SK-N-SH (cell line): ENCODE measurements around the gene C17orf75. TPM values are rescaled to one million over a fixed set of nuclear protein-coding genes. Genes with fewer than 3 reads are reported as not detected.

ENCODE experiments used
- CTCF ChIA-PET: fragments of 300-600, 350-600 bp; formaldehyde crosslinking; extraction: SDS; loops from one replicate; lab custom pipeline; 2021; lab: Yijun Ruan, JAX
- POLR2A ChIA-PET: fragments of 350-600 bp; sonication (Branson Sonifier 250); formaldehyde crosslinking; extraction: SDS; loops from one replicate; lab custom pipeline; 2020; ENCODE audit warnings: antibody characterized with exemption, inconsistent platforms; lab: Yijun Ruan, JAX
- DNase-seq: peaks from one replicate; pipeline ENCODE4 v3.0.0; 2012
- H2AFZ ChIP-seq: fragments of 200-600 bp; sonication (generic); 2 replicates; pipeline ENCODE4 v1.8.1; 2016; ENCODE audit warnings: antibody characterized with exemption, mild to moderate bottlenecking, low read depth
- H3F3A ChIP-seq: fragments of 200-600 bp; sonication (generic); replicated peaks from 2 replicates; pipeline ENCODE3; 2016; ENCODE audit warnings: antibody characterized with exemption, mild to moderate bottlenecking; ENCODE audit not compliant: insufficient read depth
- H3K27ac ChIP-seq, 2 experiments: fragments of 200-500 bp in 1 of 2; fragments of 200-600 bp in 1 of 2; sonication (Bioruptor generic) in 1 of 2; sonication (generic), shearing (Covaris generic) in 1 of 2; 2 replicates each; pipeline versions ENCODE4 v1.5.1 to v1.6.1; 2014 to 2016; ENCODE audit warnings: low read depth in 2 of 2, inconsistent platforms in 1 of 2, low read length in 1 of 2, mild to moderate bottlenecking in 1 of 2, mixed read lengths in 1 of 2
- H3K27me3 ChIP-seq: fragments of 200-600 bp; sonication (generic), shearing (Covaris generic); 2 replicates; pipeline ENCODE4 v1.6.1; 2016; ENCODE audit warnings: mixed run types; ENCODE audit not compliant: insufficient read depth
- H3K36me3 ChIP-seq, 2 experiments: fragments of 200-500 bp in 1 of 2; fragments of 200-600 bp in 1 of 2; sonication (Bioruptor generic) in 1 of 2; sonication (generic) in 1 of 2; replicated peaks in 1 of 2; 2 replicates each; pipeline versions ENCODE3 to v1.5.1; 2014 to 2016; ENCODE audit warnings: low read length in 1 of 2, mild to moderate bottlenecking in 1 of 2; ENCODE audit not compliant: insufficient read depth in 2 of 2, control insufficient read depth in 1 of 2
- H3K4me1 ChIP-seq, 2 experiments: fragments of 200-500 bp in 1 of 2; fragments of 200-600 bp in 1 of 2; sonication (Bioruptor generic) in 1 of 2; sonication (generic), shearing (Covaris generic) in 1 of 2; 2 replicates each; pipeline versions ENCODE4 v1.5.1 to v1.6.1; 2014 to 2016; ENCODE audit warnings: low read depth in 1 of 2, low read length in 1 of 2, mixed run types in 1 of 2; ENCODE audit not compliant: insufficient read depth in 2 of 2, control insufficient read depth in 1 of 2
- H3K4me2 ChIP-seq: fragments of 200-600 bp; sonication (generic), shearing (Covaris generic); 2 replicates; pipeline ENCODE4 v1.6.1; 2017; ENCODE audit warnings: mixed run types
- H3K4me3 ChIP-seq, 2 experiments: fragments of 200-500 bp in 1 of 2; fragments of 200-600 bp in 1 of 2; sonication (Bioruptor generic) in 1 of 2; sonication (generic), shearing (Covaris generic) in 1 of 2; 2 replicates each; pipeline versions ENCODE4 v1.5.1 to v1.8.1; 2014 to 2016; ENCODE audit warnings: low read depth in 2 of 2, inconsistent platforms in 1 of 2, low read length in 1 of 2, mild to moderate bottlenecking in 1 of 2, mixed read lengths in 1 of 2, moderate library complexity in 1 of 2
- H3K79me2 ChIP-seq: fragments of 200-600 bp; sonication (generic); 2 replicates; pipeline ENCODE4 v1.8.1; 2017; ENCODE audit warnings: mild to moderate bottlenecking; ENCODE audit not compliant: insufficient read depth
- H3K9ac ChIP-seq: fragments of 200-600 bp; sonication (generic); 2 replicates; pipeline ENCODE4 v1.6.1; 2017; ENCODE audit warnings: mixed run types
- H3K9me2 ChIP-seq: fragments of 200-600 bp; sonication (generic); 2 replicates; pipeline ENCODE4 v1.6.1; 2017; ENCODE audit warnings: mixed run types
- H3K9me3 ChIP-seq: fragments of 200-600 bp; sonication (generic); 2 replicates; pipeline ENCODE4 v1.6.1; 2017; ENCODE audit warnings: mixed run types, mild to moderate bottlenecking, moderate library complexity
- H4K20me1 ChIP-seq: fragments of 200-600 bp; sonication (generic); 2 replicates; pipeline ENCODE4 v1.6.1; 2017; ENCODE audit warnings: mild to moderate bottlenecking, mixed run types; ENCODE audit not compliant: insufficient read depth
- ELF1 ChIP-seq: IDR thresholded peaks from 2 replicates; pipeline ENCODE4 v1.4.0; 2012
- EP300 ChIP-seq, 2 experiments: IDR thresholded peaks; 2 replicates each; pipeline versions ENCODE4 v1.4.0 to v1.6.1; 2012; ENCODE audit warnings: borderline replicate concordance in 1 of 2, low read depth in 1 of 2, low read length in 1 of 2
- EZH2phosphoT487 ChIP-seq: fragments of 200-600 bp; sonication (generic); IDR thresholded peaks from 2 replicates; pipeline ENCODE4 v1.6.1; 2017; ENCODE audit warnings: low read depth, mixed run types, mild to moderate bottlenecking, antibody characterized with exemption, moderate library complexity, borderline replicate concordance
- FOXJ3 ChIP-seq: sonication (generic); formaldehyde crosslinking; IDR thresholded peaks from 2 replicates; pipeline ENCODE4 v1.5.1; 2020; ENCODE audit warnings: mild to moderate bottlenecking, missing genetic modification reagents
- NFIC ChIP-seq: IDR thresholded peaks from 2 replicates; pipeline ENCODE4 v1.4.0; 2012; ENCODE audit warnings: borderline replicate concordance
- RAD21 ChIP-seq: IDR thresholded peaks from 2 replicates; pipeline ENCODE4 v1.6.1; 2012; ENCODE audit warnings: mild to moderate bottlenecking, low read length
- RCOR1 ChIP-seq: fragments of 150-350 bp; IDR thresholded peaks from 2 replicates; pipeline ENCODE4 v1.6.1; 2017; ENCODE audit warnings: antibody characterized with exemption, low read length
- REST ChIP-seq: IDR thresholded peaks from 2 replicates; pipeline ENCODE4 v1.6.1; 2012; ENCODE audit warnings: mild to moderate bottlenecking, low read depth, low read length, moderate library complexity
- RFX5 ChIP-seq: IDR thresholded peaks from 2 replicates; pipeline ENCODE4 v1.6.1; 2012; ENCODE audit warnings: mild to moderate bottlenecking, improper control_type of control experiment, low read length
- RXRA ChIP-seq: IDR thresholded peaks from 2 replicates; pipeline ENCODE4 v1.4.0; 2012; ENCODE audit warnings: low read depth, mild to moderate bottlenecking, borderline replicate concordance
- SMC3 ChIP-seq: IDR thresholded peaks from 2 replicates; pipeline ENCODE4 v1.6.1; 2012; ENCODE audit warnings: low read depth, low read length, improper control_type of control experiment
- TCF12 ChIP-seq: IDR thresholded peaks from 2 replicates; pipeline ENCODE4 v1.4.0; 2012
- USF1 ChIP-seq: IDR thresholded peaks from 2 replicates; pipeline ENCODE4 v1.4.0; 2012; ENCODE audit warnings: low read depth, borderline replicate concordance
- YY1 ChIP-seq: IDR thresholded peaks from 2 replicates; pipeline ENCODE4 v1.4.0; 2012; ENCODE audit warnings: low read depth, mild to moderate bottlenecking
- WGBS: methylation state at CpG from one replicate; pipeline ENCODE4 v1.1.6; 2017; ENCODE audit warnings: low lambda C conversion rate; 5-methylcytosine and 5-hydroxymethylcytosine counted together
- polyA plus RNA-seq, 3 experiments: library from polyadenylated mRNA; depleted of rRNA; stranded (reverse); fragments of >200 nt; gene quantifications; 2 replicates each; pipeline ENCODE4 v1.2.3, GENCODE V29; 2012
- TF ChIP-seq, protein P1 (sequence below): fragments of 150-350 bp; IDR thresholded peaks from 2 replicates; pipeline ENCODE4 v1.6.1; 2017; ENCODE audit warnings: antibody characterized with exemption, low read length, low read depth, borderline replicate concordance
- TF ChIP-seq, protein P2 (sequence below): fragments of 200-600 bp; sonication (generic); IDR thresholded peaks from 2 replicates; pipeline ENCODE4 v1.6.1; 2017; ENCODE audit warnings: antibody characterized with exemption, mild to moderate bottlenecking, moderate library complexity
- TF ChIP-seq, protein P3 (sequence below): IDR thresholded peaks from 2 replicates; pipeline ENCODE4; 2012

The C17orf75 gene
- polyA plus RNA-seq, 1 of the 3 experiments (the other 2 are of a cell fraction) = 14.2 TPM

DNA sequence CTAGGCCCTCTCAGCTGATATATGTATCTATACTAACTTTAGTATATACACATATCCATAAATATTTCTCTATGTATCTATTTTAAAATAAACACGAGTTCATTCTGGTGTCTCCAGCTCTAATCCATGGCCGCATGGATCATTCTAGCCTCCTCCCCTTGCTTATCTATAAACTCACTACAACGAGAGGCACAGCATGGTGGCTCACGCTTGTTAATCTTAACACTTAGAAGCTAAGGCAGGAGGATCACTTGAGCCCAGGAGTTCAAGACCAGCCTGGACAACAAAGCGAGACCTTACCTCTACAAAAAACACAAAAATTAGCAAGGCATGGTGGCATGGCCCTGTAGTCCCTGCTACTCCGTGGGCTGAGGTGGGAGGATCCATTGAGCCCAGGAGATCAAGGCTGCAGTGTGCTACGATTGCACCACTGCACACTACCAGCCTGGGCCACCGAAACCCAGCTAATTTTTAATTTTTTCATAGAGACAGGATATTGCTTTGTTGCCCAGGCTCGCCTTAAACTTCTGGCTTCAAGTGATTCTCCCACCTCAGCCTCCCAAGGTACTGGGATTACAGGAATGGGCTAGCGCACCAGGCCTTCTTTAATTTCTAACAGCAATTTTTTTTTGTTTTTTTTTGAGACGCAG is 4.1 kb upstream of the C17orf75 start:
- CTCF ChIA-PET = no interaction called here
- Histone ChIP-seq H3K4me2 (no peak overlapping the region), H3K27ac (no peak overlapping the region), H3K79me2 (peaks cover 25% of the 10 kb centered on the region), H3K4me3 (no peak overlapping the region), H3K9me3 (no peaks in the 10 kb centered on the region), H2AFZ (no peak overlapping the region), H3K36me3 (no peaks in the 10 kb centered on the region), H3F3A (peaks cover 14% of the 10 kb centered on the region), H3K27me3 (no peaks in the 10 kb centered on the region), H3K9ac (no peak overlapping the region), H3K9me2 (no peaks in the 10 kb centered on the region), H4K20me1 (peaks cover 3% of the 10 kb centered on the region), H3K4me1 (peaks cover 0 to 11% of the 10 kb centered on the region in 2 experiments; a peak in 1 of 4 replicates)
- POLR2A ChIA-PET = no interaction called here
- 95% methylated on average over 11 of the region's 11 CpGs for WGBS
- TF ChIP-seq RXRA (no peak), SMC3 (no peak), RAD21 (no peak), EZH2phosphoT487 (no peak), RCOR1 (no peak), ELF1 (no peak), RFX5 (no peak), USF1 (no peak), REST (no peak), NFIC (no peak), YY1 (no peak), FOXJ3 (CRISPR knock-in tag) (no peak), TCF12 (no peak), EP300 (IDR thresholded peaks at IDR 0.05; ENCODE audit: borderline replicate concordance in 1 of 2, low read depth in 1 of 2, low read length in 1 of 2) (no peak)
- TF ChIP-seq, protein P1, sequence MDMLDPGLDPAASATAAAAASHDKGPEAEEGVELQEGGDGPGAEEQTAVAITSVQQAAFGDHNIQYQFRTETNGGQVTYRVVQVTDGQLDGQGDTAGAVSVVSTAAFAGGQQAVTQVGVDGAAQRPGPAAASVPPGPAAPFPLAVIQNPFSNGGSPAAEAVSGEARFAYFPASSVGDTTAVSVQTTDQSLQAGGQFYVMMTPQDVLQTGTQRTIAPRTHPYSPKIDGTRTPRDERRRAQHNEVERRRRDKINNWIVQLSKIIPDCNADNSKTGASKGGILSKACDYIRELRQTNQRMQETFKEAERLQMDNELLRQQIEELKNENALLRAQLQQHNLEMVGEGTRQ = no peak
- TF ChIP-seq, protein P2, sequence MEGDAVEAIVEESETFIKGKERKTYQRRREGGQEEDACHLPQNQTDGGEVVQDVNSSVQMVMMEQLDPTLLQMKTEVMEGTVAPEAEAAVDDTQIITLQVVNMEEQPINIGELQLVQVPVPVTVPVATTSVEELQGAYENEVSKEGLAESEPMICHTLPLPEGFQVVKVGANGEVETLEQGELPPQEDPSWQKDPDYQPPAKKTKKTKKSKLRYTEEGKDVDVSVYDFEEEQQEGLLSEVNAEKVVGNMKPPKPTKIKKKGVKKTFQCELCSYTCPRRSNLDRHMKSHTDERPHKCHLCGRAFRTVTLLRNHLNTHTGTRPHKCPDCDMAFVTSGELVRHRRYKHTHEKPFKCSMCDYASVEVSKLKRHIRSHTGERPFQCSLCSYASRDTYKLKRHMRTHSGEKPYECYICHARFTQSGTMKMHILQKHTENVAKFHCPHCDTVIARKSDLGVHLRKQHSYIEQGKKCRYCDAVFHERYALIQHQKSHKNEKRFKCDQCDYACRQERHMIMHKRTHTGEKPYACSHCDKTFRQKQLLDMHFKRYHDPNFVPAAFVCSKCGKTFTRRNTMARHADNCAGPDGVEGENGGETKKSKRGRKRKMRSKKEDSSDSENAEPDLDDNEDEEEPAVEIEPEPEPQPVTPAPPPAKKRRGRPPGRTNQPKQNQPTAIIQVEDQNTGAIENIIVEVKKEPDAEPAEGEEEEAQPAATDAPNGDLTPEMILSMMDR = no peak
- TF ChIP-seq, protein P3, sequence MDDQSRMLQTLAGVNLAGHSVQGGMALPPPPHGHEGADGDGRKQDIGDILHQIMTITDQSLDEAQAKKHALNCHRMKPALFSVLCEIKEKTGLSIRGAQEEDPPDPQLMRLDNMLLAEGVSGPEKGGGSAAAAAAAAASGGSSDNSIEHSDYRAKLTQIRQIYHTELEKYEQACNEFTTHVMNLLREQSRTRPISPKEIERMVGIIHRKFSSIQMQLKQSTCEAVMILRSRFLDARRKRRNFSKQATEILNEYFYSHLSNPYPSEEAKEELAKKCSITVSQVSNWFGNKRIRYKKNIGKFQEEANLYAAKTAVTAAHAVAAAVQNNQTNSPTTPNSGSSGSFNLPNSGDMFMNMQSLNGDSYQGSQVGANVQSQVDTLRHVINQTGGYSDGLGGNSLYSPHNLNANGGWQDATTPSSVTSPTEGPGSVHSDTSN = no peak
- DNase-seq = no peak
